PFSK-1 (cell line): ENCODE measurements around the gene PRKD1.

ENCODE experiments used
- FOXP2 ChIP-seq: optimal IDR thresholded peaks from 2 replicates; pipeline ENCODE3; 2011; ENCODE audit warnings: borderline replicate concordance, control low read depth, inconsistent platforms; ENCODE audit not compliant: insufficient read depth; ENCODE audit errors: extremely low read length, extremely low read depth
- POLR2AphosphoS5 ChIP-seq: IDR thresholded peaks from 2 replicates; pipeline ENCODE4 v1.6.1; 2012; ENCODE audit warnings: low read depth, mild to moderate bottlenecking, control low read depth, low read length, moderate library complexity
- SIN3A ChIP-seq: IDR thresholded peaks from 2 replicates; pipeline ENCODE4 v1.6.1; 2012; ENCODE audit warnings: mild to moderate bottlenecking, low read length, moderate library complexity, borderline replicate concordance; ENCODE audit not compliant: insufficient read depth
- TAF1 ChIP-seq: IDR thresholded peaks from 2 replicates; pipeline ENCODE4 v1.6.1; 2012; ENCODE audit warnings: low read length, control low read depth, borderline replicate concordance; ENCODE audit not compliant: insufficient read depth
- TF ChIP-seq, protein P1 (sequence below), 2 experiments: IDR thresholded peaks; 2 replicates each; pipeline versions ENCODE4 v1.6.1 to v1.8.0; 2011 to 2012; ENCODE audit warnings: low read depth in 2 of 2, low read length in 2 of 2, control low read depth in 1 of 2, inconsistent platforms in 1 of 2, mild to moderate bottlenecking in 1 of 2, moderate library complexity in 1 of 2; ENCODE audit not compliant: insufficient read depth in 1 of 2

The PRKD1 gene

DNA sequence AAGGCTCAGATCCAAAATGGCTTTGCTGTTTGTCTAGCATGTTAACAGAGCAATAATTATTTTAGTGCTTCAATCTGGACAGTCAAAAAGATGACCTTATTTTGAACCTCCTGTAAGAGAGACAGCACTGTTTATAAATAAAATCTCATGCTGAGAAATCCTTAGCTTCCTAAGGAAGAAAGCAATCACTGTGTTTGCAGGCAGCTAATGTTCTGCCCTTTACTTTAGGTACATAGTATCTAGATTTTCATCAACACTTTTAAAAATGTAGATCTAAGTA lies 105.3 kb downstream of the PRKD1 start:
- TF ChIP-seq, protein P1, sequence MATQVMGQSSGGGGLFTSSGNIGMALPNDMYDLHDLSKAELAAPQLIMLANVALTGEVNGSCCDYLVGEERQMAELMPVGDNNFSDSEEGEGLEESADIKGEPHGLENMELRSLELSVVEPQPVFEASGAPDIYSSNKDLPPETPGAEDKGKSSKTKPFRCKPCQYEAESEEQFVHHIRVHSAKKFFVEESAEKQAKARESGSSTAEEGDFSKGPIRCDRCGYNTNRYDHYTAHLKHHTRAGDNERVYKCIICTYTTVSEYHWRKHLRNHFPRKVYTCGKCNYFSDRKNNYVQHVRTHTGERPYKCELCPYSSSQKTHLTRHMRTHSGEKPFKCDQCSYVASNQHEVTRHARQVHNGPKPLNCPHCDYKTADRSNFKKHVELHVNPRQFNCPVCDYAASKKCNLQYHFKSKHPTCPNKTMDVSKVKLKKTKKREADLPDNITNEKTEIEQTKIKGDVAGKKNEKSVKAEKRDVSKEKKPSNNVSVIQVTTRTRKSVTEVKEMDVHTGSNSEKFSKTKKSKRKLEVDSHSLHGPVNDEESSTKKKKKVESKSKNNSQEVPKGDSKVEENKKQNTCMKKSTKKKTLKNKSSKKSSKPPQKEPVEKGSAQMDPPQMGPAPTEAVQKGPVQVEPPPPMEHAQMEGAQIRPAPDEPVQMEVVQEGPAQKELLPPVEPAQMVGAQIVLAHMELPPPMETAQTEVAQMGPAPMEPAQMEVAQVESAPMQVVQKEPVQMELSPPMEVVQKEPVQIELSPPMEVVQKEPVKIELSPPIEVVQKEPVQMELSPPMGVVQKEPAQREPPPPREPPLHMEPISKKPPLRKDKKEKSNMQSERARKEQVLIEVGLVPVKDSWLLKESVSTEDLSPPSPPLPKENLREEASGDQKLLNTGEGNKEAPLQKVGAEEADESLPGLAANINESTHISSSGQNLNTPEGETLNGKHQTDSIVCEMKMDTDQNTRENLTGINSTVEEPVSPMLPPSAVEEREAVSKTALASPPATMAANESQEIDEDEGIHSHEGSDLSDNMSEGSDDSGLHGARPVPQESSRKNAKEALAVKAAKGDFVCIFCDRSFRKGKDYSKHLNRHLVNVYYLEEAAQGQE (IDR thresholded peaks at IDR 0.05; ENCODE audit: insufficient read depth in 1 of 2, low read depth in 2 of 2, low read length in 2 of 2), result no peak
- TF ChIP-seq TAF1 (no peak), FOXP2 (no peak), POLR2AphosphoS5 (no peak), SIN3A (no peak)

DNA sequence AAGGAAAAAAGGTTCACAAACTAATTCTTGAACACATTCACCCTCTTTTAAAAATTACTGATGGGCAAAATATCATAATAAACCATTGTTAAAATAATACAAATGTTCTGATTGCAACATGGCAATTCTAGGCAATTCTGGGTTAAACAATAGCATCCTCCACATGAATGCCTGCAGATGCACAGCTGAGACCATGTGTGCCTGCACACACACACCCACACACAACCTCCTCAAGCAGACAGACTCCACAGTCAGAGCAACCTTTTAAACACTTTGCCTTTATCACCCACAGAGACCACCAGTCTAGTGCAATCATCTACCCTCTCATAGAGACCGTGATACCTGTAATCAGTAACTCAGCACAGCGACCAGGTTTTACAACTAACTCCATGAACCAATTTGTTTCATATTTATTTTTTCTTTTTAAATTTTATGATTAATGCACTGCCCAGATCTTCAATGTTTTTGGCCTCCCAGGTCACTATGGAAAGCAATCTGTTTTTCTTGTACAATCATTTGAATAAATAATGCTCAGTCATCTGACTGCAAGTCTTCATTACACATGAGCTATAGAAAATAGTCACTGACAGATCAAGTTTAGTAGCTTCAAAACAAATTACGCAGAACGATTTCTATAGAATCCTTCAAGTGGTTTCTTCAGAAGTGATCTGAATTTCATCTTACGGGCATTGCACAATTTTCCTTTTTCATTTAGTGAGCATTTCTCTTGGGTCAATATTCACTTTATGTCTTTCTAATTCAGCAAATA lies 105.8 kb downstream of the PRKD1 start:
- TF ChIP-seq TAF1 (no peak), POLR2AphosphoS5 (no peak), FOXP2 (no peak), SIN3A (no peak)
- TF ChIP-seq, protein P1 (IDR thresholded peaks at IDR 0.05; ENCODE audit: insufficient read depth in 1 of 2, low read depth in 2 of 2, low read length in 2 of 2), result no peak

DNA sequence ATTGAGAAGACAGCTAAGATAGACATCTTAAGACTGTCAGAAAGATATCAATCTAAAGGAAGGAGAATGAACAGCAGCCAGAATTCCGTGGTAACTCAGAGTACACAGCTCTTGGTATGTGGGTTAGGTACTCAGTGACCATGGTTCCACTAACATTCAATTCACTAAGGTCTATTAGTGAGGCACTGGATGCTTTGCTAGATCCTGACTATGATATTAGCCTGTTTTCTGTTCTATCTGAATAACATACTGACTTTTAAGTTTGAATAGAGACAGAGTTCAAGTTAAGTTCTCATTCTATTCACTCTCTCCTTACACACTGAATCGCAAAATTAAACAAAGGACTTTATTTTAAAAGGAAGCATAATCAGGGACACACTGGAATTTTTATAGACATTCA lies 106.4 kb downstream of the PRKD1 start:
- TF ChIP-seq, protein P1 (IDR thresholded peaks at IDR 0.05; ENCODE audit: insufficient read depth in 1 of 2, low read depth in 2 of 2, low read length in 2 of 2), result no peak
- no peak for TF ChIP-seq TAF1

DNA sequence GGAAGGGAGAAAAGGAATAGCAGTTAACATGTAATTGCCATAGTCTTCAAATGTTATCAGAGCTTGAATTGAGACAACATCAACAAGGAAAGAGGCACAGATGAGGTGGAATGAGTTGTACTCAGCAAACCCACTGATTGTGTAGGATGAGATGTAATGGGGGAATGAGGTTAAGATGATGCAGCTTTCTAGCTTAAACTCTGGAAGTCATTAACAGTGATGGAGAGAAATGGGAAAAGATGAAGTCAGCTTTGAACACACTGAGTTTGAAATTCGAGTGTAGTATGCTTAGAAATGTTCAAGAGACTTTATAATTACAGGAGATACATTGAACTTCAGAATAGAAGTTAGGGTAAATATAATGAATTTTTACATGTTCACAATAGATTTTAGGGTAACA lies 106.9 kb downstream of the PRKD1 start:
- TF ChIP-seq, protein P1 (IDR thresholded peaks at IDR 0.05; ENCODE audit: insufficient read depth in 1 of 2, low read depth in 2 of 2, low read length in 2 of 2), result no peak
- no peak for TF ChIP-seq FOXP2
- TF ChIP-seq POLR2AphosphoS5, result no peak
- TF ChIP-seq TAF1, result no peak
- TF ChIP-seq SIN3A, result no peak
